Activated naive CD4-positive, alpha-beta T cell treated with Interleukin-2 at 50 U/mL for 16 hours (primary cell): ENCODE measurements around the gene ETS1.

Experiments
- DNase-seq: peaks from one replicate; pipeline ENCODE4 v3.0.0-alpha.2; 2020

Gene ETS1

GRCh38 chr11:128592454-128592853, 5.1 kb upstream of the ETS1 start:
- no peak for DNase-seq

GRCh38 chr11:128590587-128590986, 3.2 kb upstream of the ETS1 start:
- DNase-seq, result no peak

GRCh38 chr11:128589998-128590397, 2.6 kb upstream of the ETS1 start:
- no peak for DNase-seq

GRCh38 chr11:128588093-128588492, 735 bp upstream of the ETS1 start:
- DNase-seq, result no peak

GRCh38 chr11:128586689-128587088, 669 bp downstream of the ETS1 start:
- DNase-seq, result no peak

- no peak for DNase-seq
Measured at GRCh38 chr11:128585498-128586238, 1.7 kb downstream of the ETS1 start.

- DNase-seq, result no peak
Measured at GRCh38 chr11:128584253-128584652, 3.1 kb downstream of the ETS1 start.

GRCh38 chr11:128582496-128583366, 4.6 kb downstream of the ETS1 start:
- no peak for DNase-seq

GRCh38 chr11:128581561-128582272, 5.6 kb downstream of the ETS1 start:
- DNase-seq, result no peak

- no peak for DNase-seq
Measured at GRCh38 chr11:128580612-128581011, 6.7 kb downstream of the ETS1 start.

GRCh38 chr11:128579798-128580504, 7.4 kb downstream of the ETS1 start:
- DNase-seq, result no peak

GRCh38 chr11:128576555-128576954, 10.8 kb downstream of the ETS1 start:
- no peak for DNase-seq

GRCh38 chr11:128575961-128576350, 11.4 kb downstream of the ETS1 start:
- DNase-seq, result no peak

GRCh38 chr11:128575174-128575960, 12.0 kb downstream of the ETS1 start:
- no peak for DNase-seq

GRCh38 chr11:128574576-128575011, 12.8 kb downstream of the ETS1 start:
- no peak for DNase-seq

GRCh38 chr11:128573638-128574037, 13.7 kb downstream of the ETS1 start:
- DNase-seq, result no peak

GRCh38 chr11:128572965-128573364, 14.4 kb downstream of the ETS1 start:
- DNase-seq, result no peak

GRCh38 chr11:128570632-128571031, 16.7 kb downstream of the ETS1 start:
- no peak for DNase-seq

- no peak for DNase-seq
Measured at GRCh38 chr11:128569291-128569690, 18.1 kb downstream of the ETS1 start.

- no peak for DNase-seq
Measured at GRCh38 chr11:128568166-128568778, 19.1 kb downstream of the ETS1 start.

GRCh38 chr11:128567130-128567529, 20.2 kb downstream of the ETS1 start:
- DNase-seq, result no peak

GRCh38 chr11:128565881-128566280, 21.5 kb downstream of the ETS1 start:
- DNase-seq, result no peak
